Astrocyte (in vitro differentiated cells and primary cell): ENCODE results near the gene CSMD2.

Experiments
- CTCF ChIP-seq: IDR thresholded peaks from 2 replicates; pipeline ENCODE4 v1.5.1; 2011; ENCODE audit warnings: low read depth, mild to moderate bottlenecking, inconsistent platforms, low read length, moderate library complexity; ENCODE audit not compliant: insufficient read depth
- EZH2 ChIP-seq: IDR thresholded peaks from 2 replicates; pipeline ENCODE4 v1.6.1; 2012; ENCODE audit warnings: mild to moderate bottlenecking, low read length, inconsistent platforms; ENCODE audit not compliant: insufficient read depth

- TF ChIP-seq CTCF: no peak
- TF ChIP-seq EZH2: no peak
Observed at GRCh38 chr1:33893147-33893830, 271.7 kb downstream of the CSMD2 start.
